ENCODE data around the gene MGMT. TPM values are rescaled to one million over a fixed set of nuclear protein-coding genes. Genes with fewer than 3 reads are reported as not detected.

Gene MGMT
- total RNA-seq, 1 experiment from 2014 or later = 11.5 TPM

- DNase-seq (ENCODE audit: low read depth, low spot score) (no peak), ATAC-seq (no peak)
- BruUV-seq (replicated peaks) = no TSS peak
- no peaks in the 10 kb centered on the region for H3K27me3 ChIP-seq (ENCODE audit: insufficient read depth, low read length)
- no peaks in the 10 kb centered on the region for H4K20me1 ChIP-seq (ENCODE audit: insufficient read depth)
- no peak for TF ChIP-seq EZH2phosphoT487 (IDR thresholded peaks at IDR 0.05; ENCODE audit: borderline replicate concordance)
- no peak for TF ChIP-seq SIN3A (IDR thresholded peaks at IDR 0.05; ENCODE audit: low read depth)
- no peak for TF ChIP-seq POLR2A (IDR thresholded peaks at IDR 0.05; ENCODE audit: borderline replicate concordance, extremely low read depth, insufficient read depth, insufficient read length)
- no peak for TF ChIP-seq ZBTB33 (IDR thresholded peaks at IDR 0.05; ENCODE audit: extremely low read depth, insufficient replicate concordance, low read length)
- TF ChIP-seq, protein P1, sequence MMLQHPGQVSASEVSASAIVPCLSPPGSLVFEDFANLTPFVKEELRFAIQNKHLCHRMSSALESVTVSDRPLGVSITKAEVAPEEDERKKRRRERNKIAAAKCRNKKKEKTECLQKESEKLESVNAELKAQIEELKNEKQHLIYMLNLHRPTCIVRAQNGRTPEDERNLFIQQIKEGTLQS (IDR thresholded peaks at IDR 0.05) = no peak
- TF ChIP-seq EZH2 (IDR thresholded peaks at IDR 0.05) = no peak
- no peak for TF ChIP-seq CBX3 (IDR thresholded peaks at IDR 0.05; ENCODE audit: low read depth)
- TF ChIP-seq JUND (IDR thresholded peaks at IDR 0.05) = no peak
- no peak for TF ChIP-seq ELF1 (IDR thresholded peaks at IDR 0.05; ENCODE audit: borderline replicate concordance, low read depth)
- no peak for TF ChIP-seq SRF (IDR thresholded peaks at IDR 0.05; ENCODE audit: low read depth)
- no peak for TF ChIP-seq EGR1 (IDR thresholded peaks at IDR 0.05; ENCODE audit: low read depth)
- H3K9ac ChIP-seq (ENCODE audit: low read length) = no peak overlapping the region
- no peak overlapping the region for H3K4me2 ChIP-seq (ENCODE audit: low read length)
- no peaks in the 10 kb centered on the region for H3K36me3 ChIP-seq (ENCODE audit: control insufficient read depth in 1 of 2, insufficient read depth in 2 of 2, low read length in 2 of 2)
- no peaks in the 10 kb centered on the region for H3K4me1 ChIP-seq (ENCODE audit: control insufficient read depth in 1 of 2, insufficient read depth in 2 of 2, low read length in 2 of 2)
- POLR2A ChIA-PET = no interaction called here
- intact Hi-C loops (cut with micrococcal nuclease) = no loop called here
- no peaks in the 10 kb centered on the region for H3K9me2 ChIP-seq (ENCODE audit: insufficient read depth)
- RAD21 ChIA-PET (ENCODE audit: low non-redundant PET in 1 of 2, low total read pairs in 2 of 2, uncharacterized antibody in 2 of 2, unreplicated experiment in 2 of 2) = no interaction called here
- CTCF ChIA-PET = no interaction called here
- no peak overlapping the region for H3K27ac ChIP-seq (ENCODE audit: low read depth, low read length)
- no peaks in the 10 kb centered on the region for H3K9me3 ChIP-seq (ENCODE audit: control insufficient read depth in 1 of 2, insufficient read depth in 1 of 2, low read depth in 1 of 2, low read length in 2 of 2)
- no peak overlapping the region for H3K4me3 ChIP-seq (replicated peaks in 1 of 2; ENCODE audit: low read depth in 1 of 2, low read length in 2 of 2)
- H3K79me2 ChIP-seq (ENCODE audit: insufficient read depth, low read length) = no peaks in the 10 kb centered on the region
- no peak overlapping the region for H2AFZ ChIP-seq (ENCODE audit: low read depth, low read length, poor library complexity, severe bottlenecking)
These were observed 238.6 kb downstream of the MGMT start for GRCh38 chr10:129705676-129706075.
